HCT116 (cell line): Measurements from ENCODE around the gene CFB.
A peak's percentile ranks its signal among the peaks of the same experiment; 100 is the strongest.

Experiments
- ATF3 ChIP-seq: IDR thresholded peaks from 2 replicates; pipeline ENCODE4 v1.6.1; 2012
- CTCF ChIP-seq, 3 experiments: fragments of 200-600 bp in 1 of 3; sonication (generic) in 1 of 3; IDR thresholded peaks in 2 of 3; conservative IDR thresholded peaks in 1 of 3; 2 replicates each; pipeline ENCODE4 v1.5.1; 2012 to 2017; ENCODE audit warnings: low read depth in 2 of 3, low read length in 2 of 3, antibody characterized with exemption in 1 of 3, borderline replicate concordance in 1 of 3, control low read depth in 1 of 3, mild to moderate bottlenecking in 1 of 3, mixed read lengths in 1 of 3, mixed run types in 1 of 3, moderate library complexity in 1 of 3; ENCODE audit not compliant: insufficient read depth in 1 of 3
- EGR1 ChIP-seq: IDR thresholded peaks from 2 replicates; pipeline ENCODE4 v1.6.1; 2012; ENCODE audit warnings: low read depth
- ELF1 ChIP-seq: IDR thresholded peaks from 2 replicates; pipeline ENCODE4 v1.6.1; 2012; ENCODE audit warnings: low read depth, borderline replicate concordance
- EZH2 ChIP-seq: fragments of 200-600 bp; sonication (generic); IDR thresholded peaks from 2 replicates; pipeline ENCODE4 v1.6.1; 2017; ENCODE audit warnings: antibody characterized with exemption, mixed run types
- EZH2phosphoT487 ChIP-seq: fragments of 200-600 bp; IDR thresholded peaks from 2 replicates; pipeline ENCODE4 v1.6.1; 2018; ENCODE audit warnings: antibody characterized with exemption, borderline replicate concordance
- JUND ChIP-seq: IDR thresholded peaks from 2 replicates; pipeline ENCODE4 v1.6.1; 2012
- POLR2AphosphoS5 ChIP-seq: IDR thresholded peaks from 2 replicates; pipeline ENCODE4 v1.6.1; 2011; ENCODE audit warnings: mild to moderate bottlenecking, low read depth, low read length, moderate library complexity
- RAD21 ChIP-seq: IDR thresholded peaks from 2 replicates; pipeline ENCODE4 v1.6.1; 2012; ENCODE audit warnings: low read depth, mild to moderate bottlenecking
- REST ChIP-seq: IDR thresholded peaks from 2 replicates; pipeline ENCODE4 v1.6.1; 2012; ENCODE audit warnings: low read depth
- SRF ChIP-seq: IDR thresholded peaks from 2 replicates; pipeline ENCODE4 v1.6.1; 2012; ENCODE audit warnings: low read depth
- TF ChIP-seq, protein P1 (sequence below): IDR thresholded peaks from 2 replicates; pipeline ENCODE4 v1.6.1; 2012
- TF ChIP-seq, protein P2 (sequence below): IDR thresholded peaks from 2 replicates; pipeline ENCODE4 v1.6.1; 2011; ENCODE audit warnings: mild to moderate bottlenecking, low read length, moderate library complexity; ENCODE audit not compliant: insufficient replicate concordance; ENCODE audit errors: extremely low read depth

GRCh38 chr6:31952140-31952805 is 6.4 kb downstream of the CFB start:
- TF ChIP-seq JUND (no peak), SRF (no peak), CTCF (IDR thresholded peaks at IDR 0.05 in 2 of 3, conservative IDR thresholded peaks at IDR 0.05 in 1 of 3; ENCODE audit: borderline replicate concordance in 1 of 3, insufficient read depth in 1 of 3, low read depth in 2 of 3, low read length in 2 of 3) (peak; percentile 89 to 95 (median 90)), POLR2AphosphoS5 (no peak), EZH2 (no peak), ELF1 (no peak), ATF3 (no peak), RAD21 (peak; percentile 82), REST (no peak), EGR1 (no peak), EZH2phosphoT487 (no peak)
- TF ChIP-seq, protein P1, sequence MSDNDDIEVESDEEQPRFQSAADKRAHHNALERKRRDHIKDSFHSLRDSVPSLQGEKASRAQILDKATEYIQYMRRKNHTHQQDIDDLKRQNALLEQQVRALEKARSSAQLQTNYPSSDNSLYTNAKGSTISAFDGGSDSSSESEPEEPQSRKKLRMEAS, result no peak
- TF ChIP-seq, protein P2, sequence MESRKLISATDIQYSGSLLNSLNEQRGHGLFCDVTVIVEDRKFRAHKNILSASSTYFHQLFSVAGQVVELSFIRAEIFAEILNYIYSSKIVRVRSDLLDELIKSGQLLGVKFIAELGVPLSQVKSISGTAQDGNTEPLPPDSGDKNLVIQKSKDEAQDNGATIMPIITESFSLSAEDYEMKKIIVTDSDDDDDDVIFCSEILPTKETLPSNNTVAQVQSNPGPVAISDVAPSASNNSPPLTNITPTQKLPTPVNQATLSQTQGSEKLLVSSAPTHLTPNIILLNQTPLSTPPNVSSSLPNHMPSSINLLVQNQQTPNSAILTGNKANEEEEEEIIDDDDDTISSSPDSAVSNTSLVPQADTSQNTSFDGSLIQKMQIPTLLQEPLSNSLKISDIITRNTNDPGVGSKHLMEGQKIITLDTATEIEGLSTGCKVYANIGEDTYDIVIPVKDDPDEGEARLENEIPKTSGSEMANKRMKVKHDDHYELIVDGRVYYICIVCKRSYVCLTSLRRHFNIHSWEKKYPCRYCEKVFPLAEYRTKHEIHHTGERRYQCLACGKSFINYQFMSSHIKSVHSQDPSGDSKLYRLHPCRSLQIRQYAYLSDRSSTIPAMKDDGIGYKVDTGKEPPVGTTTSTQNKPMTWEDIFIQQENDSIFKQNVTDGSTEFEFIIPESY, result no peak
